NCI-H2029 (cell line): ENCODE measurements around the gene EVA1B.

ENCODE experiments used
- DNase-seq: peaks from one replicate; lab custom pipeline; 2025; lab: John Stamatoyannopoulos, UW

Gene EVA1B

GRCh38 chr1:36279110-36279788 lies 44.2 kb downstream of the EVA1B start:
- DNase-seq: no peak

GRCh38 chr1:36276688-36277087 lies 46.8 kb downstream of the EVA1B start:
- DNase-seq: no peak

GRCh38 chr1:36274201-36274600 lies 49.2 kb downstream of the EVA1B start:
- no peak for DNase-seq

GRCh38 chr1:36273024-36273423 lies 50.4 kb downstream of the EVA1B start:
- no peak for DNase-seq
